GM21423 (cell line): ENCODE results near the gene IFNA8.
"Not testable (repeated sequence)": the region's sequence is repeated elsewhere in the genome, so short reads cannot be mapped to it uniquely, and the experiment has no call there.

Experiments
- ATAC-seq: cut with Tn5 transposase; IDR thresholded peaks from one replicate; pipeline ENCODE4 v1.9.1; 2021; ENCODE audit warnings: mild to moderate bottlenecking, moderate library complexity; ENCODE audit not compliant: unreplicated experiment

The IFNA8 gene

DNA sequence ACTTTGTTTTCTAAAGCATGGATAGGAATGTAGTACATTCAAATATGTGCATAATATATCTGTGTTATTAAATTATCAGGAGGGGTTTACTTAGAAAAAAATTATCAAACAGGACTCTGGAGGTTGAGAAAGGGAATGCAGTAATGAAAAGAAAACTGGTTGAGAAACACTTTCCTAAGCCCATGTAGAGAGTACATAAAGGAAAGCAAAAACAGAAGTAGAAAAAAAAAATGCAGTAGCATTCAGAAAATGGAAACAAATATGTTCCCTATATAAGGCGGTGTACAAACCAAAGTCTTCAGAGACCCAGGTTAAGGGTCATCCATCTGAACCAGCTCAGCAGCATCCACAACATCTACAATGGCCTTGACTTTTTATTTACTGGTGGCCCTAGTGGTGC is at the start of gene IFNA8:
TSS of gene IFNA8 (plus strand) at position 301 of the 400 bp plus-strand sequence. CDS start at position 361, 60 bp downstream.
- no peak for ATAC-seq

DNA sequence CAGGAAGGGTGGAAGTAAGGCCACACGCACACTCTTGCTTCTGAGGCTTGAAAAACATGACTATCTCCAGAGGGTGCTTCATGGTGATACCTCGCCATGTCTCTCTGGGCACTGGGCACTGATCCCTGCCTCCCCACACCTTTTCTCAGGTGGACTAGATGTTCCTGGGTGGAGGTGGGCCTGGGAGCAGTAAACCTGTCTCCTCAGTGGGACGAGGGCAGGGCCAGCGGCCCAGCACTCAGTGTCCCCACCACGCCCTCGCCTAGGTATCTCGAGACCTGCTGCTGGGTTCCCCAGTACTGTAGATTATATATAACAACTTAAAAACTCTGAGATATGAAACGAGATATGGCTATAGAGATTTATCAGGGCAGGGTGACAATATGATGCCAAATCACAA is 46.6 kb upstream of the IFNA8 start:
- ATAC-seq: no peak

DNA sequence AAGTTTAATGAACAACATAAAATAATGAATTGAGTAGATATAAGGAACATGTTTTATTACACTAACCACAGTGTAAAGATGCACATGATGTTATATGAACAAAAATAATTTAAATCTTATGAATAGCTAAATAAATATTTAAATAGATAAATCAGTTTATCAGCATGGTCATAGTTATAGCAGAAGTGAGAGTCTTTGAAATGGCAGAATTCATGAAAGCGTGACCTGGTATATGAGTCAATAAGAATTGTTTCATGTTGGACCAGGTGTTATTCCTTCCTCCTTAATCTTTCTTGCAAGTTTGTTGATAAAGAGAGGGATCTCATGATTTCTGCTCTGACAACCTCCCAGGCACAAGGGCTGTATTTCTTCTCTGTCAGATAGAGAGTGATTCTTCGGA is 41.7 kb upstream of the IFNA8 start:
- peak; percentile 89 for ATAC-seq

DNA sequence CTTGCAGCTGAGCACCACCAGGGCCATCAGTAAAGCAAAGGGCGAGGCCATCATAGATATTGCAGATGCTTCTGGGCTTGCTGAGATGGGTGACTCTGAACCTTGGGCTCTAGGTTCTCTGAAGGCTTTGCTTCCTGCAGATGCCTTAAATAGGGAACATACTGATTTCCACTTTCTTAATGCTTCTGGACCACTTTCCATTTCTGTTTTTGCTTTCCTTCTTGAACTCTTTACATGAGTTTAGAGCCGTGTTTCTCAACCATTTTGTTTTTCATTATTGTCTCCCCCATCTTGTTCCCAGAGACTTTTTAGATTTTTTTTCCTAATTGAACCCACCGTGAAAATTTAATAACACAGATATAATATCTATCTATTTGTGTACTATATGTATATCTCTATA is 41.0 kb upstream of the IFNA8 start, which contains the start of gene IFNA13:
TSS of gene IFNA13 (minus strand) at position 101 of the 400 bp plus-strand sequence. CDS start at position 54, 47 bp downstream.
- no peak for ATAC-seq

DNA sequence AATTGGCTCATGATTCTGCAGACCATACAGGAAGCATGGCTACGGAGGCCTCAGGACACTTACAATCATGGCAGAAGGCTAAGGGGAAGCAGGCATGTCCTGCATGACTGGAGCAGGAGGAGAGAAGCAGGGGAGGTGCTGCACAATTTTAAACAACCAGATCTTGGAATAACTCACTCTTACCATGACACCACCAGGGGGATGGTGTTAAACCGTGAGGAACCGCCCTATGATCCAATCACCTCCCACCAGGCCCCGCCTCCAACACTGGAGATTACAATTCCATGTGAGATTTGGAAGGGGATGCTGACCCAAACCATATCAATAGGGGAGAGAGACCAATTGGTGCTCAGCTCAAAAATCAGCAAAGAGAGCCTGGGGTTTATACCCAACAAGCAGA is 37.5 kb upstream of the IFNA8 start:
- not testable (repeated sequence) for ATAC-seq

DNA sequence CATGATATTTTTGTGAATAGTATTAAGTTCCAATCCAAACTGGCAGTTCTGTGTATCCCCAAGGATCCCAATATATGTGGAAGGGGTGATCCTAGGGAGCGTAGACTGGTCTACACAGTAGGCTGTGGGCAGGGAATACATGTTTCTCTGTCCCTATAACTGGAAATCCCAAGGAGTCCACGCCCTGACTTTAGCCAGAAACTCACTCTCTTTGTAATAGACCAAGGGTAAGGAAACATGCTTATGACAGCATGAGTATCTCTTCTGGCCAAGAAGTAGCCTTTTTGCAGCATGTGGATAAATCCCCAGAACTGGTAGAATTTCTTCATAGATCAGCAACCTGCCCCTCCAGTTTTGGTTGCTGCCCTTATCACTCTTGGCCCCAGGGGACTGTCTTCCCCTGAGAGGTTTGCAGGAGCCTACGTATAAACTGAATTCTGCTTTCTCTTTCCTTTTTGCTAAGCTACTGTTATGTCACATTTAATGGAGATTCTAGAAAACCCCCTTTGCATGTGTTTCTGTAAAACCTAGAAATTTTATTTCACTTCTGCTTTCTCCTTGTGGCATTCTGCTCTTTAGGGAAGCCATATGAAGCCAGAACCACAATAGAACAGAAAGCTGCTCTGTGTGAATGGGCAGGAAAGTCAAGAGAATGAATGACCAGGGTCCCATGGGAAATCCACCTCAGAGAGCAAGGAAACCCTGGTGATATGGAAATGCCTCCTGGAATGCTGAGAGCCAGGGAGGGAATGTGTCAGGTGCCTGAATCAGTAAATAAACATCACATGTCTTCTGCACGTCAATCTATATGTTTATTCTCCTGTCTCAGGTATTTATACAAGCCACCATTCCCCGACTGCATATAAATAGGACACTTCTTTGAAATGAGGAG is 27.2 kb upstream of the IFNA8 start:
- peak; percentile 97 for ATAC-seq

DNA sequence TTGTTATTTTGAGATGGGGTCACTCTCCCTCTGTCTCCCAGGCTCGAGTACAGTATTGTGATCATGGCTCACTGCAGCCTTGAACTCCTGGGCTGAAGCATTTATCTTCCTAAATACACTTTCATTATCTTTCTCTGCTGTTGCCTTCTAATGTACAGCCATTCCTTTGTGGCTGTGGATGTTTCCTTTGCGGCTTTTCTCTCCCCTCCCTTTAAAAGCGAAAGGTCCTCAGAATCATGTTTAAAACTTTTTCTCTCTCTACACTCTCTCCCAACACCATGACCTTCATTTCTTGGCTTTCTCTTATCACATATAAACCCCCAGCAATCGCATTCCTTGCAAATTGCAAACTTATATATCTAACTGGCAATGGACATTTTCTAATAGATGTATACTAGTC is 25.3 kb upstream of the IFNA8 start:
- ATAC-seq: no peak

DNA sequence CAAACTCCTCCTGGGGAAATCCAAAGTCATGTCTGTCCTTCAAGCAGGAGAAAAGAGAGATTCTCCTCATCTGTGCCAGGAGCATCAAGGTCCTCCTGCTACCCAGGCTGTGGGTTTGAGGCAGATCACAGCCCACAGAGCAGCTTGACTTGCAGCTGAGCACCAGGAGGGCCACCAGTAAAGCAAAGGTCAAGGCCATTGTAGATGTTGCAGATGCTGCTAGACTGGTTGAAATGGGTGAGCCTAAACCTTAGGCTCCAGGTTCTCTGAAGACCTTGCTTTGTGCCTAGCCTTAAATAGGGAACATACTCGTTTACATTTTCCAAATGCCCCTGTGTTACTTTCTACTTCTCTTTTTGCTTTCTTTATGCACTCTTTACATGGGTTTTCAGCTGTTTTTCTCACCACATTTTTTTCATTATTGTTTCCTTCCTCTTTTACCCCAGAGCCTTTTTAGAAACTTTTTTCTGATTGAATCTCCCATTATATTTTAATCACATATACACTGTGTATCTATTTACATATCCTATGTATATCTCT is 23.7 kb upstream of the IFNA8 start, which contains the start of gene IFNA2:
TSS of gene IFNA2 (minus strand) at position 268 of the 540 bp plus-strand sequence. CDS start at position 199, 69 bp downstream.
- no peak for ATAC-seq

DNA sequence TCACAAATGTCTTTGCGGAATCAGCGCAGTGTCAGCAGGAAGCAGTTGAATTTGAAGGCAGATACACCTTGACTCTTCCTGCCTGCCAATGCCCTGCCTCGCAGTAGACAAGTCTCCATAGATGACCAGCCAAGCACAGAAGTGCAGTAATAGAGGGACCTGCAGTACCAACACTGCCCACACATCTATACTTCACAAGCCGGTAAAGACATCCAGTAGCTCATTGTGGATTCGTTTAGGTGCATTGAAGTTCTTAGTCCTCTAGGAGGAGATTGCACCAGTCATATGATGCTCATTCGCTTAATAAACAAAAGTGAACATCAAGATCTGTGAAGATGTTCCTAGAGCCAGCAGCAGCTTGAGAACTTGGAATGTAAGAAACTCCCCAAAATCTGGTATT is 16.6 kb upstream of the IFNA8 start:
- peak; percentile 71 for ATAC-seq

DNA sequence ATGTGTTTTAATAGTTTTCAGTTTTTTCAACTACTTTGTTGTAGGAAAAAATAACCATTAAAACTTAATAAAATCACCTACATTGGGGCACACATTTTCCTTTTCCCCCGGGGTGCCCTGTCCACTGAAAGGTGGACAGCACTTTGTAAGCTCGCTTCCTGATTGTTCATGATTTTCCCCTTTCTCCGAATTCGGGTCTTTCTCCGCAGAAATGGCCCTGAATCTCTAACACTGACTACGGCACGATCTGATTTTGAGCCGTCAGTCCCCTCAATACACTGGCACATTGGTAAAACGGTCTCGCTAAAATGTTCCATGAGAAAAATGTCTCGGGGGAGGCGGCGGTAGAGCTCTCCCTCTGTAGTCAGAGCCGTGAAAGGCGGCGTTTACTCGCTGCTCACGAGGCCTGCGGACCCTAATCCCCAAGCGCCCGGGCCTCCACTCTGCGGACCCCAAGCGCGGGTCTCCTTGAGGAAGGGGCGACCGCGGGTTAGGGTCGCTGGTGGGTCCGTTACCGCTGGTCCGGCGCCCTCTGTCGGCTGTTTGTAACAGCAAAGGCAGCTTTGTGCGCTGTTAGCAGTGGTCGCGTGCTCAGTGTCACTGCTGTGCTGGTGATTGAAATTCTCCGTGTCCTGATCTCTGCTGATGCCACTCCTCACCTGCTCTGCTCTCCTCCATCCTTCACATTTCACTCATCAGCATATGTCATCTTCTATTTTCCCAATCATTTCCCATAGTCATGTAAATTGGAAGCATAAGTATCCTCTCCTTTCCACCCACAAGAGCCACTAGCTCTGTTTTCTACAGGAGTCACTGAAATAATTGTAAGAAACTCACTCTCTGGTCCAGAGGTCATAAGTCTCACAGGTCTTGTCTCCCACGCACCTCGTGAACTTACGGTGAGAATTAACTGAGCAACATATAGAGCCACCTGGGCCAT is 12.9 kb upstream of the IFNA8 start:
- ATAC-seq: peak; percentile 74

DNA sequence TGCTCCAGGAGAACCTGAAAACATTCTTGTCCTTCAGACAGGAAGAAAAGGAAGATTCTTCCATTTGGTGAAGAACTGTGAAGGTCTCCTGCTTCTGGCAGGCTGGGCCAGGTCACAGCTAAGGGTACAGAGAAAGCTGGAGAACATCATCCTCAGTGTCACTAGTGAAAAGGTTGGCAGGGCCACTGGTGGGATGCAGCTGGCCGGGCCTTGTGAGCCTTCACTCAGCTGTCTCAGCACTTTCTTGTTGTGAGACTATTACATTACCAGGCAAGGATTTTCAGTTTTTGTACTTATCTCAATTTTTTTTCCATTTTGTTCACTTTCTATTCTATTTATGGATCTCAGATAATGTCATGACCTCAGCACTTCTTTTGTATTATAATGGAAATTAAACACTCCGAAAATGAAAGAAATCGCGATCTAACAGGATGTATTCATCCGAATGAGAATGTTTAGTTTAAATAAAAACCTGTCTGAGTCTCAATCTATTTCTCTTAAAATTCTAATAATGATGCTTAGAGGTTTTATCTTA is 9.9 kb upstream of the IFNA8 start:
- no peak for ATAC-seq

DNA sequence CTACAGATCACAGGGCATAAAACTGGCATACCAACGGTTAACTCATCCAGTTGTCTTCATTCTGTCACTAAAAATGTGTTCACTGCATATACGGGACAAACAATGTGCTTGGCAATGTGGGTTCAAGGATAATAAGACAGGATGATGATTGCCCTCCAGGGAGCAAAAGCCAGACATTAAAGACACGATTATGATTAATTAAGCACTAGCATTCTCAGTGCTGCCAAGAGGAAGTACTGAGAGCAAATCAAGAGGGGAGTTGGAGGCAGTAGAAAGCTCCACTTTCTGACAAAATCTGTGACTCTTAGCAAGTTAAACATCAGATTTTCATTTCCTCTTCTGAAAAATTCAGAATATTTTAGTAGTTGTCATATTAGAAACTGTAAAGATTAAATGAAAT is 9.0 kb upstream of the IFNA8 start:
- no peak for ATAC-seq

DNA sequence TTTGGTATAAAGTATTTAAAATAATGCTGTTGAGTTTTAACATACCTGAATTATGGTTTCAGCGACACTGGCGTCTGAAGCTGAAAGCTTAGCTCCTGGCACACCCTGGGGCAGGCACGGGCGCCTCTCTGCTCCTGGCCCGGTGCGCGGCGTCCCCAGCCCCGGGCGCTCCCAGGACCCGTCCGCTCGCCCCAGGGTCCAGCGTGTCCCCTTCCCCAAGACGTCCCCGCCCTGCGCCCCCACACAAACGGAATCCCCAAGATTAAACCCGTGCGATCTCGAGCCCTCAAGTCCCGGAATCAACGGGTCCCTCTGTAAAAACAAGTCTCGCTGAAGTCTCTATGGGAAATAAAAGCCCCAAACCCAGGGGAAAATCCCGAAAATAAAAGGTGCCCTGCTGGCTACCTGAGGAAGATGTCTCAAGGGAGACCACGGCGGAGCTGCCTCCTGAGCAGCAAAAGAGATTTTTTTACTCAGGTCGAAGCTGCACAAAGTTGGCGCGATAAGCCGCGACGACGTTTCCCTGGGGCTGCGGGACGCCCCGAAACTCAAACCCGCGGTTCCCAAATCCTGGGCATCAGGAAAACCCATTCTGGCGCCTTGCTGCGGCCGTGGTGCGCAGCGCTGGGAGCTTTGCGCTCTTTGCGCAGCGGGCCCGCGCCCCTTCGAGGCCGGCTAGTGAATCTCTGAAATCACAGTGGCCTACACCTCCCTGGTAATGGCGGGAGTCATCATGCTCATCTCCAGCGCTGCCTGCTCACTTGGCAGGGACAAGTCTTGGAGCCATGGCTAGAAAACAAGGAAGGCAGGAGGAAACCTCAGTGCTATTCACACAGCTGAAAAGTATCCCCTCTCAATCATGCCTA is 6.3 kb upstream of the IFNA8 start:
- peak; percentile 62 for ATAC-seq

DNA sequence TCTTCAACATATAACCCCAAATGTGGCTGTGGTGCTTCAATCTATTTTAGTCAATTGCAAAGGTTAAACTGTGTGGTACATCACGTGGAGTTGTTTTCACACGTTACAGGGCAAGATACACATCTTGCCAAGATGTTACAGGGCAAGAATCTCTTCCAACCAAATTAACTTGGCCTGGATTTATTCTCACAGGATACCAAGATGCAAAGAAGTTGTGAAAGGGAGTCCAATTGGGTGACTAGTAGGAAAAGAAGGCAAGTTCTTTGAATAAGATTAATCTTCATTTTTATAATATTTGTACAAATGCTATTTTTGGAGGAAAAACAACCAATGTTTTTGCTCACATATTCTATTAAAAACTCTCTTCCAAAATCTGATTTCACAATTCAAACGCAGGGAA is 4.8 kb upstream of the IFNA8 start:
- ATAC-seq: no peak

DNA sequence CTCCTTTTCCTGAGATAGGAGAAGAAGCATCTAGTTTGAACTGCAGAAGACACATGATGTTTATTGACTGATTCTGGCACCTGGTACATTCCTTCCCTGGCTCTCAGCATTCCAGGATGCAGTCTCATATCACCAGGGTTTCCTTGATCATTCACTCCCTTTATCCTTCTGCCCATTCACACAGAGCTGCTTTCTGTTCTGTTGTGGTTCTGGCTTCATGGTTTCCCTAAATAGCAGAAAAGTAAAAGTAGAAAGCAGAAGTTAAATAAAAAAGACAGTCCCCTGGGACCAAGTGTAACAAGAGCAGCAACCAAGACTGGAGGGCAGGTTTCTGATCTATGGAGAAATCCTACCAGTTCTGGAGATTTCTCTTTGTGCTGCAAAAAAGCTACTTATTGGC is 3.2 kb downstream of the IFNA8 start:
- peak; percentile 48 for ATAC-seq

DNA sequence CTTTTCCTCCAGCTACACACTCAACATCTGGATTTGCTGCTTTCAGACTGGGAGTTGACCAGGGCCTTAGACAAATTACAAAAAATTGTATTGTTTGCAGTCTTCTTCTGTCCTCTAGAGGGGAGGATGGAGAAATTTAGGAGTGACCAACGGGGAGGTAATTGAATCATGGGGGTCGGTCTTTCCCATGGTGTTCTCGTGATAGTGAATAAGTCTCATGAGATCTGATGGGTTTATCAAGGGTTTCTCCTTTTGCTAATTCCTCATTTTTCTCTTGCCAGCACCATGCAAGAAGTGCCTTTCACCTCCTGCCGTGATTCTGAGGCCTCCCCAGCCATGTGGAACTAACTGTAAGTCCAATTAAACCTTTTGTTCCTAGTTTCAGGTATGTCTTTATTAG is 4.2 kb downstream of the IFNA8 start:
- ATAC-seq: no peak

DNA sequence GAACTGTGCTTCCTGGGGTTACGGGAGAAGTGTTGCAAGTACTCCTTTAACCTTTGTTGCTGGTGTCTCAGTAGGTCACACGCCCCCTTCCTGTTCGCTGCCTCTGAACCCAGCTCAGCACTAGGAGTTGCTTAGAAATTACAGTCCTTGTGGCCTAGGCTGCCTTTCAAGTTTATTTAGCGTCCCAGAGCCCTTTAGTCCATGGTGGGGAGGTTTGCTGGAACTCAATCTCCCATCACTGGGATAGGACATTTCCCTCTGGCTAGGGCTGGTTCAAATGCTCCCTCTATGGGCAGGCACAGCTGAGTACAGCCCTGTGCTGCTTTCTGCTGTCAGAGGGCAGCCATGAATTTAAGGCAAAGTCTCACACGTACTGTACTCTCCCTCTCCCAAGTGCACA is 4.7 kb downstream of the IFNA8 start:
- no peak for ATAC-seq

DNA sequence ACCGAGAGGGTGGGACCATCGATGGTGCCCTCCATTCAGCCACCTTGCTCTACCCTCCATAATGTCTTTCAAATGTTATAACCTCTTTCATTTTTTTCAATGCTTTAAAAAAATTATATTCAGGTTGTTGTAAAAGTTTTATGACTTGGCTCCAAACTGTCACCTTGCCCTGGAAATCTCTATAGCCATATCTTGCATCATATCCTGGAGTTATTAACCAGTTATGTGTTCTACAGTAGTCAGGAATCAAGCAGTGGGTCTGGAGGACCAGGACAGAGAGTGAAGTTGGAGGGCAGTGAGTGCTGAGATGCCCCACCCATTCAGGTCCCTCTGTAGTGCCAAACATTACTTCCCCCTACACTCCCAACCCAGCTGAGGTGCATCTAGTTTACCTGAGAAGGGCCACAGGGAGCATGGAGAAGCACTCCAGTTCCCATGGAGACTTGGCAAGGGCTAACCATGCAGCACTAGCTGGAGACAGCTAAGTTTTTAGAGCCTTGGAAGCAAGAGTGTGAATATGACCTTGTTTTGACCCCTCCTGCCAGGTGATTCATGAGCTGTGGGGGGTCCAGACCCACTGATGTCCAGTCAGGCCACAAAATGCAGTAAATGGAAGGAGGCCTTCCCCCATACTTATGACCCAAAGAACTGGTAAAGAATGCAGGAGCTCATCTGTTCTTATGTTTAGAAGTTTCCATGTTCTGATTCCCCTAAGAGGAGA is 5.5 kb downstream of the IFNA8 start:
- no peak for ATAC-seq
